ENCODE data around the gene IQGAP2.
"Not testable (repeated sequence)": the region's sequence is repeated elsewhere in the genome, so short reads cannot be mapped to it uniquely, and the experiment has no call there.

The IQGAP2 gene, protein sequence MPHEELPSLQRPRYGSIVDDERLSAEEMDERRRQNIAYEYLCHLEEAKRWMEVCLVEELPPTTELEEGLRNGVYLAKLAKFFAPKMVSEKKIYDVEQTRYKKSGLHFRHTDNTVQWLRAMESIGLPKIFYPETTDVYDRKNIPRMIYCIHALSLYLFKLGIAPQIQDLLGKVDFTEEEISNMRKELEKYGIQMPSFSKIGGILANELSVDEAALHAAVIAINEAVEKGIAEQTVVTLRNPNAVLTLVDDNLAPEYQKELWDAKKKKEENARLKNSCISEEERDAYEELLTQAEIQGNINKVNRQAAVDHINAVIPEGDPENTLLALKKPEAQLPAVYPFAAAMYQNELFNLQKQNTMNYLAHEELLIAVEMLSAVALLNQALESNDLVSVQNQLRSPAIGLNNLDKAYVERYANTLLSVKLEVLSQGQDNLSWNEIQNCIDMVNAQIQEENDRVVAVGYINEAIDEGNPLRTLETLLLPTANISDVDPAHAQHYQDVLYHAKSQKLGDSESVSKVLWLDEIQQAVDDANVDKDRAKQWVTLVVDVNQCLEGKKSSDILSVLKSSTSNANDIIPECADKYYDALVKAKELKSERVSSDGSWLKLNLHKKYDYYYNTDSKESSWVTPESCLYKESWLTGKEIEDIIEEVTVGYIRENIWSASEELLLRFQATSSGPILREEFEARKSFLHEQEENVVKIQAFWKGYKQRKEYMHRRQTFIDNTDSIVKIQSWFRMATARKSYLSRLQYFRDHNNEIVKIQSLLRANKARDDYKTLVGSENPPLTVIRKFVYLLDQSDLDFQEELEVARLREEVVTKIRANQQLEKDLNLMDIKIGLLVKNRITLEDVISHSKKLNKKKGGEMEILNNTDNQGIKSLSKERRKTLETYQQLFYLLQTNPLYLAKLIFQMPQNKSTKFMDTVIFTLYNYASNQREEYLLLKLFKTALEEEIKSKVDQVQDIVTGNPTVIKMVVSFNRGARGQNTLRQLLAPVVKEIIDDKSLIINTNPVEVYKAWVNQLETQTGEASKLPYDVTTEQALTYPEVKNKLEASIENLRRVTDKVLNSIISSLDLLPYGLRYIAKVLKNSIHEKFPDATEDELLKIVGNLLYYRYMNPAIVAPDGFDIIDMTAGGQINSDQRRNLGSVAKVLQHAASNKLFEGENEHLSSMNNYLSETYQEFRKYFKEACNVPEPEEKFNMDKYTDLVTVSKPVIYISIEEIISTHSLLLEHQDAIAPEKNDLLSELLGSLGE (N-terminal part only)
- 182 to 315 (median 292) reads per million in 9 experiments for total RNA-seq

DNA sequence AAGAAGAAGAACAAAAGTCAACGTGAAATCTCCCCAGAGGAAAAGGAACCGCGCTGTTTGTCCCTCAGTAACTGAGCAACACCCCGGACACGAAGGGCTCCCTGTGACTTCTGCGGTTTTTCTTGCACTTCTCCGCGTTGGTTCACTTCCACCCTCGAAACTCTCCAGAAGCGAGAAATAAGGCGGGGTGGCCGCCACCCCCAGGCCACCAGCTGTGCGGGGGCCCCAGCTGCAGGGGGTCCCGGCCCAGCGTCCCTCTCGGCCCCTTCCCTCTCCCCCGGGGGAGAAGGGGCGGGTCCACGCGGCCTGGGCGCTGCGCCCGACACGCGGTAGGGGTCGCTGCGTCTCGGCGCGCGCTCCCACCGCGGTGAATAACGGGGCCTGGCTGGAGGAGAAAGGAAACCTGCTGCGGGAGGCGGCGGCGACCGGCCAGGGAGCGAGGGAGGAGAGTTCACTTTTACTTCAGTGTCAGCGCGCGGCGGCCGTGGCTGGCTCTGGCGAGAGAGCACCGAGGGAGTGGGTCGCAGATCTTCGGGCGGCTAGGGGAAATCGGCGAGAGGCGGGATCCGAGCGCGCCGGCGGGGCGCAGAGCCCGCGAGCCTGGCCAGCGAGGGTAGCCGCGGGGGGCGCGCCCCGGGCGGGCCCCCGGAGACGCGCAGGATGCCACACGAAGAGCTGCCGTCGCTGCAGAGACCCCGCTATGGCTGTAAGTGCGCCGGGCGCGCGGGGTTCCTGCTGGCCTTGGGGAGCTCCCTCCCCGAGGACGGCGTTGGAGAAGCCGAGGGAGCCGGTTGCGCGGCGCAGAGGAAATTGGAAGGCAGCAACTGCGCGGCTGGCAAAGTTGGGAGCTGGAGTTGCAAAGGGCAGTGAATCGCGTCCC is at the start of gene IQGAP2:
Gene IQGAP2 (plus strand): TSS at position 400 of the 880 bp plus-strand sequence. CDS start 261 bp downstream, at position 661.
- H3K4me3 Mint-ChIP-seq = peak within 1 kb of the TSS; percentile 94
- no peaks in the 10 kb centered on the region for H3K27me3 Mint-ChIP-seq
- ATAC-seq (replicated peaks) (peak; percentile 57), DNase-seq (peak; percentile 86 to 88 (median 86))
- peaks cover 50 to 59% of the 10 kb centered on the region in 2 donors for H3K4me1 Mint-ChIP-seq (ENCODE audit: low read depth in 2 of 2)
- peaks cover 37% of the 10 kb centered on the region for H3K36me3 Mint-ChIP-seq (ENCODE audit: insufficient read depth)
- H3K27ac Mint-ChIP-seq = peak within 1 kb of the TSS; percentile 94 to 99
- no peaks in the 10 kb centered on the region for H3K9me3 Mint-ChIP-seq

DNA sequence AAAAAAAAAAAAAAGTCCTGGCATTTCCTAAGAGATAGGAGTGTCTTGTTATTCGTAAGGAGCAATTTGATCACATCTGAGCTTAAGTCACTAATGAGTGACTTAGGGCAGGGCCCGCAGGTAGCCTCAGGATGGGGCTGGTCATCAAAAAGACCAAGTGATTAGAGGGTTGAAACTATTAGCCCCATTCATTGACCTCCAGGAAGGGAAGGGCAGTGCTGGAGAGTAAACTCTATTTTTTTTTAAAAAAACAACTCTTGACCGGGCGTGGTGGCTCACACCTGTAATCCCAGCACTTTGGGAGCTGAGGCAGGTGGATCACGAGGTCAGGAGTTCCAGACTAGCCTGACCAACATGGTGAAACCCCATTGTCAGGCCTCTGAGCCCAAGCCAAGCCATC is 46.2 kb upstream of the IQGAP2 start:
- DNase-seq = no peak
- no peak overlapping the region for H3K4me3 Mint-ChIP-seq
- H3K4me1 Mint-ChIP-seq (ENCODE audit: low read depth in 2 of 2) = peaks cover 0 to 3% of the 10 kb centered on the region in 2 donors
- no peak overlapping the region for H3K27ac Mint-ChIP-seq
- no peaks in the 10 kb centered on the region for H3K36me3 Mint-ChIP-seq (ENCODE audit: insufficient read depth)
- ATAC-seq (replicated peaks) = no peak
- peaks cover 0 to 11% of the 10 kb centered on the region in 2 donors for H3K27me3 Mint-ChIP-seq
- no peaks in the 10 kb centered on the region for H3K9me3 Mint-ChIP-seq

DNA sequence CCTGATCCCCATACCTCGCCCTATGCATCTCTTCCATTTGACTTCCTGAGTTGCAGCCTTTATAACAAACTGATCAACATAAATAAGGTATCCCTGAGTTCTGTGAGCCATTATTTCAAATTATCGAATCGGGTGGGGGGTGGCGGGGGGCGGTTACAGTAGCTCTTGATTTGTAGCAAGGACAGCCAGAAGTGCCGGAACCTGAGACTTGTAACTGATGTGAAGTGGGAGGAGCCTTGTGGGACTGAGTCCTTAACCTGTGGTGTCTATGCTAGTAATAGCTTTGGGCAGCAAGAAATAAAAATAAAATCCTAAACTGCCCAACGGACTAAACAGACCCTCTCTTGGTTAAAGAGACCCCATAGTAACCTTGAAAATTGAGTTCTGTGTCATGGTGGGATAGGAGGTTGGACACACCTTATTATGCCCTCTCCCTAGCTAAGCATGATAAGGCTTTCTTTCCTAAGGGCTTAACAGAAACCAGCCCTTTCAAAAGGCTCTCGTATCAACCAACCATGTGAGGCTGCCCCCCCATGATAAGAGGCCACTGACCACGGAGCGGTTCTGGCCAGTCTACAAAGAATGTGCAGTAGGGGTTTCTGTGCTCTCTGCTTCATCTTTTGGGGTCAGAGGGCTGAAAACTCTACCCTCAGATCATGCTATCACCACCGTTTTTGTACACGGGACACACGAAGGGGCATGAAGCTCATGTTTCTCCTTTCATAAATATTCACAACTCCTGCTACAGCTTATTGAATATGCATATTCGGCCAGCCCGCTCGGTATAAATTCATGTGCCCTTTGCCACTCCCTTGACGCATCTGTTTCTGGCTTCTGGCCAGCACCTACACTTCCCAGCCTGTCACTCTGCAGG is 39.5 kb upstream of the IQGAP2 start:
- ATAC-seq (replicated peaks) (no peak), DNase-seq (no peak)
- Mint-ChIP-seq H3K36me3 (ENCODE audit: insufficient read depth) (no peaks in the 10 kb centered on the region), H3K27ac (peak overlapping the region in 1 of 2 donors; percentile 65), H3K9me3 (no peaks in the 10 kb centered on the region), H3K27me3 (peaks cover 0 to 1% of the 10 kb centered on the region in 2 donors), H3K4me1 (ENCODE audit: low read depth in 2 of 2) (peaks cover 0 to 7% of the 10 kb centered on the region in 2 donors), H3K4me3 (no peak overlapping the region)

DNA sequence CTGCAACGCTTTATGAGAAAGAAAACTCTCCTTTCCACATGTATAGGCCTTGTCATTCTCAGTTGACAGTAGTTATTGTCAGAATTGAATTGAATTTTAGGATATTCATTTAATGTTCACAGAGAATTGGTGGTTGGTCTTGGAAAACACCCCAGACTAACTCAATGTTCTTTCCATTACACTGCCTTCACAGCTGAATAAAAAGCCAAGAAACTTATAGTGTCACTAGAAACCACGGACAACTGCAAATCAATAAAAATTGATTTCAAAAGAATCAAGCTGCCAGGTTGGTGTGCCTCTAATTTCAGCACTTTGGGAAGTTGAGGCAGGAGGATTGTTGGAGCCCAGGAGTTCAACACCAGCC is 38.9 kb upstream of the IQGAP2 start:
- DNase-seq = no peak
- Mint-ChIP-seq H3K4me3 (no peak overlapping the region), H3K4me1 (ENCODE audit: low read depth in 2 of 2) (peaks cover 0 to 7% of the 10 kb centered on the region in 2 donors), H3K9me3 (no peaks in the 10 kb centered on the region), H3K36me3 (ENCODE audit: insufficient read depth) (no peaks in the 10 kb centered on the region), H3K27ac (peak overlapping the region in 1 of 2 donors; percentile 55), H3K27me3 (no peaks in the 10 kb centered on the region)
- no peak for ATAC-seq (replicated peaks)

DNA sequence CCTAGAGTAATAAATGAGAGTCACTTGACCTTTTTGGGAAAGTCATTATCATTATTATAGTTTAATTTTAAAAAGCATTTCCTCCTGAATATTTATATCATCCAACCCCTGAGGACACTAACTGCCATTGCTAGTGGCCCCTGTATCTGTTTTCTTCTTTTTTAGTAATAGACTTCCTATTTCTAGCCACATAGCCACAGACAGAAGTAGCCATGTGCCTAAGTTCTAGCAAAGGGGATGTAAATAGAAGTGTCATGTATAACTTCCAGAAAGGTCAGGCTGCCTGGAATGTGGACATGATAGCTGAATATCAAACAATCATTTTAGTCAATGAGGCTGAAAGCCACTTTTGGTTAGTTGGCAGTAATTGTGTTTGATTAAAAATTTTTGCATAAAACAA is 37.5 kb upstream of the IQGAP2 start:
- peaks cover 3% of the 10 kb centered on the region for H3K36me3 Mint-ChIP-seq (ENCODE audit: insufficient read depth)
- H3K27ac Mint-ChIP-seq = no peak overlapping the region
- no peaks in the 10 kb centered on the region for H3K9me3 Mint-ChIP-seq
- no peak overlapping the region for H3K4me3 Mint-ChIP-seq
- no peaks in the 10 kb centered on the region for H3K27me3 Mint-ChIP-seq
- peaks cover 0 to 4% of the 10 kb centered on the region in 2 donors for H3K4me1 Mint-ChIP-seq (ENCODE audit: low read depth in 2 of 2)
- DNase-seq = no peak
- no peak for ATAC-seq (replicated peaks)

DNA sequence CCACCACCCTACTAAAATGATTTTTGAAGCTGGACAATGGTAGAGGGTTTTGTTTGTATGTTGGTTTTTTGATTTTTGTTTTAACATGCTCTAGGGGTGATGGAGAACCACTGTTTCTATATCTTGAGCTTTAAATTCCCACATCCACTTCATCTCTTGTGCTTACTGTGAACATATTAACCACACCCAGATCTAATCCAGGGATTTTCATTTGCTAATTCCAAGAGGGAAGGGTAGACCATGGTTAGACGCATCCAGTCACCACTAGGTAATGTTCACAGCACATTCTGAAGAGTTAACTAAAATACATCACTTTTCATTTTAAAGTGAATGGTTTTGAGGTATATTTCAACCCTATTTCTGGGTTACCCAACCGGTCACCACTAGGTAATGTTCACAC is 36.5 kb upstream of the IQGAP2 start:
- Mint-ChIP-seq H3K4me3 (no peak overlapping the region), H3K27ac (no peak overlapping the region), H3K4me1 (ENCODE audit: low read depth in 2 of 2) (peaks cover 0 to 4% of the 10 kb centered on the region in 2 donors), H3K9me3 (no peaks in the 10 kb centered on the region), H3K27me3 (no peaks in the 10 kb centered on the region), H3K36me3 (ENCODE audit: insufficient read depth) (peaks cover 3% of the 10 kb centered on the region)
- ATAC-seq (replicated peaks) = no peak
- DNase-seq = no peak

DNA sequence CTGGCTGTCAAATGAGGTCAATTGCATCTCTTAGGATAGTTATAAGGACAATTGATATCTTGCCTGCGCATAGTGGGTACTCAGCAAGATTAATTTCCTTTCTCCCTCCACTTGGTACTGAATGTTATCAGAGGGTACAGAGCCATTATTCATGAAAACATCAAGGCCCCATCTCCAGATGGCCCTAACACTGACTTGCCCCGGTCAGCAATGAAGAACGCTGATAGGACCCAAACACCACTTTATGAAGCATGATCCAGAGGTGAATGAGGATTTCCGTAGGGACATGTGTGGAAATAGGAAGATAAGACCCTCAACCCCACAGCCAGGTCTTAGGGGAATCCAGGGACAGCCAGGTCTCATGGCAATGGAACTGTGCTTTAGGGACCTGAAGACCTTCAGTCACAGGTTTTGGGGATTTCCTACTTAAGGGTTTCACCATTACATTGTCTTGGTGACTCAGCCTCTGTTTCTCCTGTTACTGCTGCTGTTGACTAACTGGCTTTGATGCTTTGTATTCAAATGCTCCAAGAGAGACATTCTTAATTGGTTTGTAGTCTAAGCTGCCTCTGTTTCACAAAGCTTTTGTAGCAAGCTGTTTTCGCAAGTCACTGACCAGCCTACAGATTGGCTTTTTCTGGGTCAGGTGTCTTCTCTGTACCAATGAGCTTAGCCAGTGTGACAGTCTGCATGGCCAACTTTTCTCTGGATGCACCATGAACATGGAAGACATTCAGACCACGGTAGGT is 35.3 kb upstream of the IQGAP2 start:
- no peak for ATAC-seq (replicated peaks)
- Mint-ChIP-seq H3K4me1 (ENCODE audit: low read depth in 2 of 2) (peaks cover 0 to 12% of the 10 kb centered on the region in 2 donors), H3K27ac (no peak overlapping the region), H3K27me3 (no peaks in the 10 kb centered on the region), H3K4me3 (no peak overlapping the region), H3K9me3 (no peaks in the 10 kb centered on the region), H3K36me3 (ENCODE audit: insufficient read depth) (peaks cover 3% of the 10 kb centered on the region)
- no peak for DNase-seq

DNA sequence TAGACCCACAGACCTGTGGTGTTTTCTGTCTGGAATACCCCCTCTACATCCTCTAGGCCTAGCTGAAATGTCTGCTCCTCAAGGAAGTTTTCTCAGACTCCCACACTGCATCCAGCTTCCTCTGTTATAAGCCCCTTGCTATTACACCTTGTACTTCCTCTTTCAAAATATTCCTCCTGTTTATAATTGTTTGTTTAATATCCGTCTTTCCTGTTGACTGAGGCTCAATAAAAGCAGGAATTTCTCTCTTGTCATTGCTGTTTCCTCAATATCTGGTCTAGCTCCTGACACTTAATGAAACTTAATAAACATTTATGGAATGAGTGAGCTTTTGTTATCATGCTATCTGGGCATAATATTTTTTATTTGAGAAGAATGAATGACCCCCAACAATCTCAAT is 34.1 kb upstream of the IQGAP2 start:
- H3K36me3 Mint-ChIP-seq (ENCODE audit: insufficient read depth) = peaks cover 3% of the 10 kb centered on the region
- H3K27ac Mint-ChIP-seq = no peak overlapping the region
- H3K4me1 Mint-ChIP-seq (ENCODE audit: low read depth in 2 of 2) = peaks cover 0 to 11% of the 10 kb centered on the region in 2 donors
- no peak for DNase-seq
- no peaks in the 10 kb centered on the region for H3K27me3 Mint-ChIP-seq
- H3K4me3 Mint-ChIP-seq = no peak overlapping the region
- H3K9me3 Mint-ChIP-seq = no peaks in the 10 kb centered on the region
- no peak for ATAC-seq (replicated peaks)

DNA sequence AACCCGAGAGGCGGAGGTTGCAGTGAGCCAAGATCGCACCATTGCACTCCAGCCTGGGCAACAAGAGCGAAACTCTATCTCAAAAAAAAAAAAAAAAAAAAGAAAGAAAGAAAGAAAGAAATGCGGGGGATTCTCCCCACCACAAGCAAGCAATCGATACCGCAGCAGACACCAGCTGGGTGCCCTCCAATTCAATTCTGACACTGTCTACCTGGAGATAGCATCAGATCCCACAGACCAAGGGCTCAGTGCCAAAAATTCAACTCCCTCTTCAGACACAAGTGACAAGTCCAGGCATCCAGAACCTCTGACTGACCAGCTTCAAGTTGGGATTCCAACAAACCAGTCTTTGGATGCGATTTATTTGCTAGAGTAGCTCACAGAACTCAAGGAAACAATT is 33.4 kb upstream of the IQGAP2 start:
- H3K27me3 Mint-ChIP-seq; H3K4me3 Mint-ChIP-seq; ATAC-seq (replicated peaks); DNase-seq; H3K4me1 Mint-ChIP-seq (ENCODE audit: low read depth in 2 of 2); H3K36me3 Mint-ChIP-seq (ENCODE audit: insufficient read depth); H3K9me3 Mint-ChIP-seq; H3K27ac Mint-ChIP-seq: not testable (repeated sequence)

DNA sequence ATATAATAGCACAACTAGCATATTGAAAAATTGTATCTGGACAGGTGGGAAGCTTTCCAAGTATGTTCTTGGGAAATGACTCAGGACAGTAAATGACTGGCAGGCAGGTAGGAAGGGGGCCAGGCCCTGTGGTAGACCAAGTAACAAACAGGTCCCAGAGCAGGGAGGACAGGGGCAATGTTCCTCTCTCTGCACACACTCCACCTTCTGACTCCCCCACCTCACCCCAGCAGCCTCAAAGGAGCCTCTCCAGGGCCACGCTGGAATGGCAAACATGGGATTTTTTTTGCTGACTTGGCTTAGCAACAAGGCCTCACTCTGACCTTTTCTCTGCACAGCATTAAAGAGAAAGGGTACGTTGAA is 31.1 kb upstream of the IQGAP2 start:
- Mint-ChIP-seq H3K27me3 (no peaks in the 10 kb centered on the region), H3K9me3 (no peaks in the 10 kb centered on the region), H3K27ac (peak overlapping the region in 1 of 2 donors; percentile 59), H3K36me3 (ENCODE audit: insufficient read depth) (peaks cover 3% of the 10 kb centered on the region), H3K4me1 (ENCODE audit: low read depth in 2 of 2) (peaks cover 5 to 14% of the 10 kb centered on the region in 2 donors), H3K4me3 (no peak overlapping the region)
- ATAC-seq (replicated peaks) (no peak), DNase-seq (no peak)

DNA sequence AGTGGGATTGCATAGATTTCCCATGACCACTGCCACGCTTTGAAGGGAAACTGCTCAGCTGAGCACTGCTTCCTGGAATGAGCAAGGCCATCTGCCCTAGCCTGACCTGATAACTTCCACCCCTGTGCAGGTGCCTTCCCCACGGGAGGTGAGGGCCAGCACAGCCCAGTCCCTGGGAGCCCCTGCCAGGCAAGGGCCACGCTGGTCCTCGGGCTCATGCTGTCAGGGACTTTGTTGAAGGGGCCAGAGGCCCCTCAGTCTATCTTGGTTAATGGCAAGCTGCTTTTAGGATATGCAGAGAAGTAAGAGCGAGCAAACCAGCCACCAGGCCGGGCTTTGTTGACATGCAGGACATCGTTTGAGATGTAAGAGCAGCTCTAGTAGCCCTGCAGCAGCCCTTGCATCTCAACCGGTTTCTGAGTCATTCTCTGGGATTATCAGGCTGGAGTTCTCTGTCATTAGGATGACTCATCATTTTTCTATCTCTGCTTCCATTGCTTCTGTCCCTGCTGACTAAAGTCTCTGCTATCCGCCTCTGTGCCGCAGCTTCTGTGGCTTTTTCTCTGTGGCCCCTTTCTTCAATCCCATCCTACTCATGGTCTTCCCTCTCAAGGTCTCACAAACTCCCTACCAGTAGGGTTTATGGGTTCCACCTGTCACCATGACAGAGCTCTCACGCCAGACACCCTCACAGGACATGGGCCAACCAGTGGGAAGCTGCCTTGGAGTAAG is 30.6 kb upstream of the IQGAP2 start:
- Mint-ChIP-seq H3K27me3 (no peaks in the 10 kb centered on the region), H3K27ac (peak overlapping the region; percentile 59 to 81), H3K9me3 (no peaks in the 10 kb centered on the region), H3K4me1 (ENCODE audit: low read depth in 2 of 2) (peaks cover 5 to 14% of the 10 kb centered on the region in 2 donors), H3K36me3 (ENCODE audit: insufficient read depth) (peaks cover 3% of the 10 kb centered on the region), H3K4me3 (no peak overlapping the region)
- DNase-seq (no peak), ATAC-seq (replicated peaks) (no peak)
